HepG2 (cell line): Measurements from ENCODE around the gene C20orf204. TPM values are rescaled to one million over a fixed set of nuclear protein-coding genes. Genes with fewer than 3 reads are reported as not detected.

ENCODE experiments used
- CC2D1A ChIP-seq: sonication (generic); formaldehyde crosslinking; IDR thresholded peaks from 2 replicates; pipeline ENCODE4 v1.8.1; 2023; ENCODE audit warnings: mild to moderate bottlenecking, missing genetic modification reagents
- CREM ChIP-seq, 2 experiments: sonication (generic) in 1 of 2; formaldehyde crosslinking in 1 of 2; IDR thresholded peaks; 2 replicates each; pipeline versions ENCODE4 v1.4.0 to v1.6.1; 2016 to 2020; ENCODE audit warnings: antibody characterized with exemption in 1 of 2, mild to moderate bottlenecking in 1 of 2, missing genetic modification reagents in 1 of 2
- MED8 ChIP-seq: sonication (generic); formaldehyde crosslinking; IDR thresholded peaks from 2 replicates; pipeline ENCODE4 v1.8.1; 2023; ENCODE audit warnings: mild to moderate bottlenecking, missing genetic modification reagents; ENCODE audit not compliant: insufficient replicate concordance
- MIER2 ChIP-seq: IDR thresholded peaks from 2 replicates; pipeline ENCODE4 v1.6.1; 2016; ENCODE audit warnings: missing biosample characterization, missing genetic modification reagents
- MTERF4 ChIP-seq: sonication (generic); formaldehyde crosslinking; IDR thresholded peaks from 2 replicates; pipeline ENCODE4 v1.8.0; 2023; ENCODE audit warnings: mild to moderate bottlenecking, missing genetic modification reagents
- RXRB ChIP-seq: IDR thresholded peaks from 2 replicates; pipeline ENCODE4 v1.6.1; 2016; ENCODE audit warnings: borderline replicate concordance, missing genetic modification reagents, missing compliant biosample characterization
- SUZ12 ChIP-seq: fragments of 150-350 bp; IDR thresholded peaks from 2 replicates; pipeline ENCODE4 v1.6.1; 2014; ENCODE audit warnings: low read depth, low read length
- ZMAT3 ChIP-seq: sonication (generic); formaldehyde crosslinking; conservative IDR thresholded peaks from 2 replicates; pipeline ENCODE4 v1.7.0; 2021; ENCODE audit warnings: missing genetic modification reagents
- ZNF430 ChIP-seq: sonication (generic); formaldehyde crosslinking; IDR thresholded peaks from 2 replicates; pipeline ENCODE4 v1.9.0; 2021; ENCODE audit warnings: mild to moderate bottlenecking, missing genetic modification reagents
- ZNF44 ChIP-seq: sonication (generic); formaldehyde crosslinking; IDR thresholded peaks from 2 replicates; pipeline ENCODE4 v1.5.1; 2020; ENCODE audit warnings: mild to moderate bottlenecking, missing genetic modification reagents
- ZNF790 ChIP-seq: sonication (generic); formaldehyde crosslinking; IDR thresholded peaks from 2 replicates; pipeline ENCODE4 v1.8.0; 2022; ENCODE audit warnings: missing genetic modification reagents, mild to moderate bottlenecking, borderline replicate concordance
- ZNF83 ChIP-seq: sonication (generic); formaldehyde crosslinking; IDR thresholded peaks from 2 replicates; pipeline ENCODE4 v1.4.0; 2020; ENCODE audit warnings: missing genetic modification reagents, mild to moderate bottlenecking, borderline replicate concordance
- ZNF883 ChIP-seq: sonication (generic); formaldehyde crosslinking; IDR thresholded peaks from 2 replicates; pipeline ENCODE4 v1.5.1; 2020; ENCODE audit warnings: mild to moderate bottlenecking, missing genetic modification reagents; ENCODE audit errors: not compliant biosample characterization
- polyA plus RNA-seq, 8 experiments: library from polyadenylated mRNA; depleted of rRNA in 3 of 8; stranded (reverse) in 7 of 8; unstranded in 1 of 8; fragments of >200 nt; fragmentation: Illumina TruSeq in 4 of 8; extraction: Trizol in 4 of 8; gene quantifications; 2 replicates each; pipeline versions ENCODE4 v1.2.1 to v1.2.3, GENCODE V29; 2011 to 2016; ENCODE audit warnings: low read depth in 4 of 8, missing spikeins in 1 of 8, mixed read lengths in 1 of 8; ENCODE audit not compliant: insufficient read depth in 1 of 8
- total RNA-seq, 5 experiments: library from RNA; depleted of rRNA; stranded (reverse); fragments of >200 nt; fragmentation: Illumina TruSeq; extraction: Trizol; gene quantifications; 2 replicates each; pipeline ENCODE4 v1.2.3, GENCODE V29; 2016; ENCODE audit warnings: low read depth in 1 of 5
- TF ChIP-seq, protein P1 (sequence below): IDR thresholded peaks from 2 replicates; pipeline ENCODE4 v1.6.1; 2016; ENCODE audit warnings: mild to moderate bottlenecking
- TF ChIP-seq, protein P2 (sequence below): sonication (generic); formaldehyde crosslinking; IDR thresholded peaks from 2 replicates; pipeline ENCODE4 v1.5.0; 2020; ENCODE audit warnings: mild to moderate bottlenecking, missing genetic modification reagents, borderline replicate concordance
- TF ChIP-seq, protein P3 (sequence below): sonication (generic); formaldehyde crosslinking; IDR thresholded peaks from 2 replicates; pipeline ENCODE4 v1.5.1; 2020; ENCODE audit warnings: mild to moderate bottlenecking, missing genetic modification reagents, borderline replicate concordance
- TF ChIP-seq, protein P4 (sequence below): sonication (generic); formaldehyde crosslinking; IDR thresholded peaks from 2 replicates; pipeline ENCODE4 v1.5.0; 2020; ENCODE audit warnings: missing genetic modification reagents, mild to moderate bottlenecking, borderline replicate concordance

The C20orf204 gene
- total and polyA plus RNA-seq, 2 of the 13 experiments (the other 11 are each of a cell fraction or from before 2014, with no cell fraction given): 22.1 to 80.0 TPM

- TF ChIP-seq, protein P1, sequence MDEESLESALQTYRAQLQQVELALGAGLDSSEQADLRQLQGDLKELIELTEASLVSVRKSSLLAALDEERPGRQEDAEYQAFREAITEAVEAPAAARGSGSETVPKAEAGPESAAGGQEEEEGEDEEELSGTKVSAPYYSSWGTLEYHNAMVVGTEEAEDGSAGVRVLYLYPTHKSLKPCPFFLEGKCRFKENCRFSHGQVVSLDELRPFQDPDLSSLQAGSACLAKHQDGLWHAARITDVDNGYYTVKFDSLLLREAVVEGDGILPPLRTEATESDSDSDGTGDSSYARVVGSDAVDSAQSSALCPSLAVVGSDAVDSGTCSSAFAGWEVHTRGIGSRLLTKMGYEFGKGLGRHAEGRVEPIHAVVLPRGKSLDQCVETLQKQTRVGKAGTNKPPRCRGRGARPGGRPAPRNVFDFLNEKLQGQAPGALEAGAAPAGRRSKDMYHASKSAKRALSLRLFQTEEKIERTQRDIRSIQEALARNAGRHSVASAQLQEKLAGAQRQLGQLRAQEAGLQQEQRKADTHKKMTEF: peak; percentile 80; the same call in 1 of the 2 replicates
- TF ChIP-seq MED8: peak; percentile 65
- TF ChIP-seq, protein P2, sequence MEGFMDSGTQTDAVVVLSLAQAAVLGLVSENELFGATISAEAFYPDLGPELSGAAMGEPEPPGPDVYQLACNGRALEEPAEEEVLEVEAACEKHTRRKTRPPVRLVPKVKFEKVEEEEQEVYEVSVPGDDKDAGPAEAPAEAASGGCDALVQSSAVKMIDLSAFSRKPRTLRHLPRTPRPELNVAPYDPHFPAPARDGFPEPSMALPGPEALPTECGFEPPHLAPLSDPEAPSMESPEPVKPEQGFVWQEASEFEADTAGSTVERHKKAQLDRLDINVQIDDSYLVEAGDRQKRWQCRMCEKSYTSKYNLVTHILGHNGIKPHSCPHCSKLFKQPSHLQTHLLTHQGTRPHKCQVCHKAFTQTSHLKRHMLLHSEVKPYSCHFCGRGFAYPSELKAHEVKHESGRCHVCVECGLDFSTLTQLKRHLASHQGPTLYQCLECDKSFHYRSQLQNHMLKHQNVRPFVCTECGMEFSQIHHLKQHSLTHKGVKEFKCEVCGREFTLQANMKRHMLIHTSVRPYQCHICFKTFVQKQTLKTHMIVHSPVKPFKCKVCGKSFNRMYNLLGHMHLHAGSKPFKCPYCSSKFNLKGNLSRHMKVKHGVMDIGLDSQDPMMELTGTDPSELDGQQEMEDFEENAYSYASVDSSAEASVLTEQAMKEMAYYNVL (CRISPR knock-in tag): 0 out of 2 replicates have a peak, but pooled peaks have one; percentile 22
- TF ChIP-seq, protein P3, sequence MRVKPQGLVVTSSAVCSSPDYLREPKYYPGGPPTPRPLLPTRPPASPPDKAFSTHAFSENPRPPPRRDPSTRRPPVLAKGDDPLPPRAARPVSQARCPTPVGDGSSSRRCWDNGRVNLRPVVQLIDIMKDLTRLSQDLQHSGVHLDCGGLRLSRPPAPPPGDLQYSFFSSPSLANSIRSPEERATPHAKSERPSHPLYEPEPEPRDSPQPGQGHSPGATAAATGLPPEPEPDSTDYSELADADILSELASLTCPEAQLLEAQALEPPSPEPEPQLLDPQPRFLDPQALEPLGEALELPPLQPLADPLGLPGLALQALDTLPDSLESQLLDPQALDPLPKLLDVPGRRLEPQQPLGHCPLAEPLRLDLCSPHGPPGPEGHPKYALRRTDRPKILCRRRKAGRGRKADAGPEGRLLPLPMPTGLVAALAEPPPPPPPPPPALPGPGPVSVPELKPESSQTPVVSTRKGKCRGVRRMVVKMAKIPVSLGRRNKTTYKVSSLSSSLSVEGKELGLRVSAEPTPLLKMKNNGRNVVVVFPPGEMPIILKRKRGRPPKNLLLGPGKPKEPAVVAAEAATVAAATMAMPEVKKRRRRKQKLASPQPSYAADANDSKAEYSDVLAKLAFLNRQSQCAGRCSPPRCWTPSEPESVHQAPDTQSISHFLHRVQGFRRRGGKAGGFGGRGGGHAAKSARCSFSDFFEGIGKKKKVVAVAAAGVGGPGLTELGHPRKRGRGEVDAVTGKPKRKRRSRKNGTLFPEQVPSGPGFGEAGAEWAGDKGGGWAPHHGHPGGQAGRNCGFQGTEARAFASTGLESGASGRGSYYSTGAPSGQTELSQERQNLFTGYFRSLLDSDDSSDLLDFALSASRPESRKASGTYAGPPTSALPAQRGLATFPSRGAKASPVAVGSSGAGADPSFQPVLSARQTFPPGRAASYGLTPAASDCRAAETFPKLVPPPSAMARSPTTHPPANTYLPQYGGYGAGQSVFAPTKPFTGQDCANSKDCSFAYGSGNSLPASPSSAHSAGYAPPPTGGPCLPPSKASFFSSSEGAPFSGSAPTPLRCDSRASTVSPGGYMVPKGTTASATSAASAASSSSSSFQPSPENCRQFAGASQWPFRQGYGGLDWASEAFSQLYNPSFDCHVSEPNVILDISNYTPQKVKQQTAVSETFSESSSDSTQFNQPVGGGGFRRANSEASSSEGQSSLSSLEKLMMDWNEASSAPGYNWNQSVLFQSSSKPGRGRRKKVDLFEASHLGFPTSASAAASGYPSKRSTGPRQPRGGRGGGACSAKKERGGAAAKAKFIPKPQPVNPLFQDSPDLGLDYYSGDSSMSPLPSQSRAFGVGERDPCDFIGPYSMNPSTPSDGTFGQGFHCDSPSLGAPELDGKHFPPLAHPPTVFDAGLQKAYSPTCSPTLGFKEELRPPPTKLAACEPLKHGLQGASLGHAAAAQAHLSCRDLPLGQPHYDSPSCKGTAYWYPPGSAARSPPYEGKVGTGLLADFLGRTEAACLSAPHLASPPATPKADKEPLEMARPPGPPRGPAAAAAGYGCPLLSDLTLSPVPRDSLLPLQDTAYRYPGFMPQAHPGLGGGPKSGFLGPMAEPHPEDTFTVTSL (CRISPR knock-in tag): peak; percentile 31; the same call in 1 of the 2 replicates
- TF ChIP-seq MTERF4: peak; percentile 95; the same call in 1 of the 2 replicates
- no peak for TF ChIP-seq CREM (IDR thresholded peaks at IDR 0.05)
- no peak for TF ChIP-seq CREM (CRISPR knock-in tag; IDR thresholded peaks at IDR 0.05)
- TF ChIP-seq CC2D1A (CRISPR knock-in tag): 0 out of 2 replicates have a peak, but pooled peaks have one; percentile 55
- no peak for TF ChIP-seq SUZ12
- TF ChIP-seq ZNF883 (CRISPR knock-in tag): peak; percentile 77
- TF ChIP-seq ZNF44 (CRISPR knock-in tag): no peak
- TF ChIP-seq RXRB (CRISPR knock-in tag): 0 out of 2 replicates have a peak, but pooled peaks have one; percentile 31
- peak; percentile 89 for TF ChIP-seq ZNF790 (CRISPR knock-in tag)
- TF ChIP-seq ZMAT3: 0 out of 2 replicates have a peak, but pooled peaks have one; percentile 1
- peak; percentile 21; the same call in 1 of the 2 replicates for TF ChIP-seq MIER2
- TF ChIP-seq, protein P4, sequence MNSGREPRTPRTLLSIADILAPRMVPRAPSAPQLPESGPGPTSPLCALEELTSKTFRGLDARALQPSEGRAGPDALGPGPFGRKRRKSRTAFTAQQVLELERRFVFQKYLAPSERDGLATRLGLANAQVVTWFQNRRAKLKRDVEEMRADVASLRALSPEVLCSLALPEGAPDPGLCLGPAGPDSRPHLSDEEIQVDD (CRISPR knock-in tag): peak; percentile 62; the same call in 1 of the 2 replicates
- TF ChIP-seq ZNF430 (CRISPR knock-in tag): peak; percentile 85; the same call in 1 of the 2 replicates
- peak; percentile 87 for TF ChIP-seq ZNF83 (CRISPR knock-in tag)
Observed at GRCh38 chr20:64042054-64042781, 6.2 kb downstream of the C20orf204 start (continued).
